Effector memory CD8-positive, alpha-beta T cell (primary cell): ENCODE data around the gene TTC33.

ENCODE experiments used
- ATAC-seq: fragments of 150-1000 bp; cut with Tn5 transposase; replicated peaks from 2 replicates; pipeline ENCODE4 v1.10.0; 2021; ENCODE audit warnings: mild to moderate bottlenecking, moderate library complexity
- DNase-seq, 3 experiments: peaks; one replicate each; pipeline ENCODE4 v3.0.0; 2021
- H3K27ac Mint-ChIP-seq, 2 donors: one replicate each; pipeline ENCODE4 v1.8.0; 2022; ENCODE audit warnings: mild to moderate bottlenecking in 2 of 2, mixed read lengths in 2 of 2, moderate library complexity in 2 of 2
- H3K27me3 Mint-ChIP-seq, 2 donors: one replicate each; pipeline ENCODE4 v1.8.0; 2022; ENCODE audit warnings: mixed read lengths in 2 of 2
- H3K36me3 Mint-ChIP-seq: one replicate; pipeline ENCODE4 v1.8.0; 2022; ENCODE audit warnings: mild to moderate bottlenecking, moderate library complexity, mixed read lengths; ENCODE audit not compliant: insufficient read depth
- H3K4me1 Mint-ChIP-seq, 2 donors: one replicate each; pipeline ENCODE4 v1.8.0; 2022; ENCODE audit warnings: low read depth in 2 of 2, mixed read lengths in 2 of 2
- H3K4me3 Mint-ChIP-seq, 2 donors: one replicate each; pipeline ENCODE4 v1.8.0; 2022; ENCODE audit warnings: mild to moderate bottlenecking in 2 of 2, mixed read lengths in 2 of 2, moderate library complexity in 2 of 2
- H3K9me3 Mint-ChIP-seq, 2 donors: one replicate each; pipeline ENCODE4 v1.8.0; 2022; ENCODE audit warnings: mixed read lengths in 2 of 2

TTC33 gene

DNA sequence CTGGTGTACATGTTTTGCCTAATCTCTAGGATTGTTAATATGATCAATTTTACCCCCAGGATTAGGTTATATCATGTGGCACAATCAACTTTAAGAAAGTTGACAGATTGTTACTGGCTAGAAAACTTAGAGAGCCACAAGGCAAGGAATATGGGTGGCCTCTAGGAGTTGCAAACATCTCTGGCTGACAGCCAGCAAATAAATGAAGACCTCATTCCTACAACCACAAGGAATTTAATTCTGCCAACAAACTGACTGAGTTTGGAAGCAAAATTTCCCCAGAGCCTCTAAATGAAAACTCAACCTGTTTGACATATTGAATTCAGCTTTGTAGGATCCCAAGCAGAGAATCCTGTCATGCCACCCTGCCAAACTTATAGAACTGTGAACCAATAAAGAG lies 272.4 kb downstream of the TTC33 start:
- Mint-ChIP-seq H3K27ac (no peak overlapping the region), H3K4me1 (peaks cover 19 to 29% of the 10 kb centered on the region in 2 donors), H3K27me3 (no peaks in the 10 kb centered on the region), H3K36me3 (peaks cover 3% of the 10 kb centered on the region), H3K4me3 (no peak overlapping the region), H3K9me3 (no peaks in the 10 kb centered on the region)
- no peak for ATAC-seq
- no peak for DNase-seq

- Mint-ChIP-seq H3K36me3 (peaks cover 3% of the 10 kb centered on the region), H3K9me3 (no peaks in the 10 kb centered on the region), H3K27ac (no peak overlapping the region), H3K4me3 (peak overlapping the region in 1 of 2 donors; percentile 21), H3K27me3 (no peaks in the 10 kb centered on the region), H3K4me1 (peaks cover 15 to 20% of the 10 kb centered on the region in 2 donors)
- no peak for ATAC-seq
- no peak for DNase-seq
Measured at GRCh38 chr5:40481241-40481640, 274.5 kb downstream of the TTC33 start.

GRCh38 chr5:40480392-40480791 lies 275.4 kb downstream of the TTC33 start:
- H3K36me3 Mint-ChIP-seq, result peaks cover 3% of the 10 kb centered on the region
- H3K4me3 Mint-ChIP-seq, result no peak overlapping the region
- peaks cover 15 to 20% of the 10 kb centered on the region in 2 donors for H3K4me1 Mint-ChIP-seq
- H3K9me3 Mint-ChIP-seq, result no peaks in the 10 kb centered on the region
- H3K27me3 Mint-ChIP-seq, result no peaks in the 10 kb centered on the region
- ATAC-seq (peak; percentile 96), DNase-seq (peak; percentile 12 to 17 (median 13))
- peak overlapping the region; percentile 41 to 69 for H3K27ac Mint-ChIP-seq

DNA sequence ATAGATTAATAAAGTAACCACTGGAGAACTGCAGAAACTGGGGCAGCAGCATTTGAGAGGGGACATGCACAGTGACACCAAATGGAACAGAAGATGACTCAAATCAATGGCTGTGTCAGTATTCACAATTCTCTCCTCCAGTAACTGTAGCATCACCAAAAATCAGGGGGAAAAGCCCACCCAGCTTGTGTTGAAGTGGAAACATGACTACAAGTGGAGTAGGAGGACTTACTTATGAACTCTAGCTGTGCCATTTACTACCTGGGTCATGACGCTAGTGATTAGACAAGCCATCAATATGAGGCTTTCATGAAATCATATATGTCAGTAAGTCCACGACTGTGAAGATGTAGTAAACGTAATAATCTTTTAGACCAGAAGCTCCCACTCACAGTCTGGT lies 275.8 kb downstream of the TTC33 start:
- peak overlapping the region; percentile 41 to 69 for H3K27ac Mint-ChIP-seq
- no peaks in the 10 kb centered on the region for H3K27me3 Mint-ChIP-seq
- ATAC-seq (peak; percentile 6), DNase-seq (no peak)
- no peak overlapping the region for H3K4me3 Mint-ChIP-seq
- peaks cover 3% of the 10 kb centered on the region for H3K36me3 Mint-ChIP-seq
- H3K4me1 Mint-ChIP-seq, result peaks cover 15 to 20% of the 10 kb centered on the region in 2 donors
- H3K9me3 Mint-ChIP-seq, result no peaks in the 10 kb centered on the region

- peaks cover 15 to 20% of the 10 kb centered on the region in 2 donors for H3K4me1 Mint-ChIP-seq
- no peaks in the 10 kb centered on the region for H3K27me3 Mint-ChIP-seq
- no peaks in the 10 kb centered on the region for H3K9me3 Mint-ChIP-seq
- ATAC-seq (no peak), DNase-seq (no peak)
- H3K27ac Mint-ChIP-seq, result no peak overlapping the region
- H3K4me3 Mint-ChIP-seq, result no peak overlapping the region
- no peaks in the 10 kb centered on the region for H3K36me3 Mint-ChIP-seq
Measured at GRCh38 chr5:40478766-40479165, 277.0 kb downstream of the TTC33 start.

DNA sequence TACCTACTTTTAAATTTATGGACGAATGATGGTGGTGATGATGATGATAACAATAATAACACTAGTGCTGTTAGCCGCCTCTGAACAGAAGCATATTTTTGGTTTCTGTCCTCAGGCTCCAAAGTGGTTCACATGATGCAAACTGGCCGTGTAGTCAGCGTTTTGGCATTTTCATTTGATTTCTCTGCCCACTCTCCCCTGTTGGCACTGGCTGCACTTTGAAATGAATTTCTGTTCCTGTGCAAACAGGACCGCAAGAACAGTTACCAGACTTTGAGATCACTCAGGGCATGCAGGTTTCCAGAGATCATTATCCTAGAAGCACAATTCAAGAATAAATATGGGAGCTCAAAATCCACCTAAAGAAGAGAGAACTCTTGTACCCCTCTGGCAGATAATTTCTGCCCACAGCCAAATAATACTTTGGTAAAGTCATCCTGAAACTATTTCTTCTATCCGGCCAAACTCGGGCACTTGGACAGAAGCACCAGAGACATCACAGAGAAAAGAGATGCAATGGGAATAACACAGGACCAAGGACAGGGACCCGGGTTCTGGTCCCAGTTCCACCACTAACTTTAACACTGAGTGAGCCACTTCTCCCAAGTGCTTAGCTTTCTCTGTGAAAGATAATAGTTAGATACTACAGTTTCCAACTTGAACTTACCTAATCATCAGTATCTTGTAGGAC lies 277.8 kb downstream of the TTC33 start:
- Mint-ChIP-seq H3K27ac (peak overlapping the region in 1 of 2 donors; percentile 63), H3K4me3 (no peak overlapping the region), H3K9me3 (no peaks in the 10 kb centered on the region), H3K36me3 (no peaks in the 10 kb centered on the region), H3K4me1 (peaks cover 15 to 23% of the 10 kb centered on the region in 2 donors), H3K27me3 (no peaks in the 10 kb centered on the region)
- DNase-seq (no peak), ATAC-seq (no peak)

DNA sequence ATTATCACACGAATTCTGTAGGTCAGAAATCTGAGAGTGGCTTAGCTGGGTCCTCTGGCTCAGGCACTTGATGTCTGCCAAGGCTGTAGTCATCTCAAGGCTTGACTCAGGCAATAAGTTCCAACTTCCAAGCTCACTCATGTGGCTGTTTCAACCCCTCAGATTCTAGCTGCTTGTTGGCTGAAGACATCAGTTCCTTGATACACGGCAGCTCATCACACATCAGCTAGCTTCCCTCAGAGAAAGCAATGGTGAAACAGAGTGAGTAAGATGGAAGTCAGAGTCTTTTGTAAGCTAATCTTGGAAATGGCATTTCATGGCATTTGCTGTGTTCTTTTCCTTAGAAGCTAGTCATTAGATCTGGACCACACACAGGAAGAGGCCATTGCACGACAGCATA lies 280.2 kb downstream of the TTC33 start:
- H3K27ac Mint-ChIP-seq, result no peak overlapping the region
- no peaks in the 10 kb centered on the region for H3K27me3 Mint-ChIP-seq
- ATAC-seq, result no peak
- DNase-seq, result no peak
- no peak overlapping the region for H3K4me3 Mint-ChIP-seq
- H3K4me1 Mint-ChIP-seq, result peaks cover 8 to 14% of the 10 kb centered on the region in 2 donors
- H3K36me3 Mint-ChIP-seq, result no peaks in the 10 kb centered on the region
- H3K9me3 Mint-ChIP-seq, result peaks cover 0 to 2% of the 10 kb centered on the region in 2 donors

DNA sequence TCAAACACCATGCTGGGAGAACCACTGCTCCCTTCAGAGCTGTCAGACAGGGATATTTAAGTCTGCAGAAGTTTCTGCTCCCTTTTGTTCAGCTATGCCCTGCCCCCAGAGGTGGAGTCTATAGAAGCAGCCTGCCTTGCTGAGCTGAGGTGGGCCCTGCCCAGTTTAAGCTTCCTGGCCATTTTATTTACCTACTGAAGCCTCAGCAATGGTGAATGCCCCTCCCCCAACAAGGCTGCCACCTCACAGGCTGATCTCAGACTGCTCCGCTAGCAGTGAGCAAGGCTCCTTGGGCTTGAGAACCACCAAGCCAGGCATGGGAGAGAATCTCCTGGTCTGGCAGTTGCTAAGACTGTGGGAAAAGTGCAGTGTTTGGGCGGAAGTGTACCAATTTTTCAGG lies 281.5 kb downstream of the TTC33 start:
- DNase-seq (no peak), ATAC-seq (no peak)
- H3K4me3 Mint-ChIP-seq, result no peak overlapping the region
- H3K36me3 Mint-ChIP-seq, result no peaks in the 10 kb centered on the region
- H3K27ac Mint-ChIP-seq, result no peak overlapping the region
- H3K9me3 Mint-ChIP-seq, result peaks cover 0 to 2% of the 10 kb centered on the region in 2 donors
- no peaks in the 10 kb centered on the region for H3K27me3 Mint-ChIP-seq
- peaks cover 2 to 4% of the 10 kb centered on the region in 2 donors for H3K4me1 Mint-ChIP-seq

GRCh38 chr5:40465416-40465815 lies 290.3 kb downstream of the TTC33 start:
- Mint-ChIP-seq H3K36me3 (no peaks in the 10 kb centered on the region), H3K27me3 (no peaks in the 10 kb centered on the region), H3K4me3 (no peak overlapping the region), H3K4me1 (no peaks in the 10 kb centered on the region), H3K27ac (no peak overlapping the region), H3K9me3 (peaks cover 0 to 2% of the 10 kb centered on the region in 2 donors)
- ATAC-seq (no peak), DNase-seq (no peak)

DNA sequence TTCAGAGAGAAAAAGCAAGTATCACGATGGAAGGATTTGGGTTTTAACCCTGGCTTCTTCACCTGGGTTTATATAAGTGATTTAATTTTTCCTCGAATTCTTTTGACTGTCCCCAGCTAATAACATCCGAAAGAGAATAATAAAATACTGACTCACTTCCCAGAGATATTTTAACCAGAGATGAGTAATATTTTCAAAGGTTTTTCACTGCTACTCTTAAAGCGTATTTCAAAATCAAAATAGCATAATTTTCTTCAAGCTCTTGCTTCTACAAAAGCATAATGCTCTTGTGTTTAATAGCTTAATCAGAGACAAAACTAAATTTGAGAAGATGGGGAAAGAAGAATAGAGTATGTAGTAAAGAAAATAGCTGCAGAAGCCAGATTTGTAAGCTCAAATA lies 291.2 kb downstream of the TTC33 start:
- Mint-ChIP-seq H3K4me3 (no peak overlapping the region), H3K27ac (peak overlapping the region in 1 of 2 donors; percentile 63), H3K4me1 (no peaks in the 10 kb centered on the region), H3K9me3 (peaks cover 0 to 3% of the 10 kb centered on the region in 2 donors), H3K27me3 (no peaks in the 10 kb centered on the region), H3K36me3 (no peaks in the 10 kb centered on the region)
- DNase-seq (no peak), ATAC-seq (no peak)
